PC-3 (cell line): ENCODE measurements around the gene CTAGE4. TPM values are rescaled to one million over a fixed set of nuclear protein-coding genes. Genes with fewer than 3 reads are reported as not detected.
"Not testable (repeated sequence)": the region's sequence is repeated elsewhere in the genome, so short reads cannot be mapped to it uniquely, and the experiment has no call there.

Experiments used
- ATAC-seq: fragments of 200-7000 bp; cut with Tn5 transposase; 2 replicates; pipeline ENCODE4 v1.9.1; 2020; ENCODE audit warnings: mild to moderate bottlenecking, moderate library complexity
- BruUV-seq: library from RNA; stranded (reverse); fragments of 400-500 nt; replicated peaks from 2 replicates; lab custom pipeline; 2021; lab: Mats Ljungman, UMichigan
- CTCF ChIA-PET: fragments of 300-600 bp; sonication (Branson Sonifier 250); formaldehyde crosslinking; loops from one replicate; lab custom pipeline; 2022; ENCODE audit warnings: antibody characterized with exemption; lab: Charles Lee
- POLR2A ChIA-PET: fragments of 300-600 bp; sonication (Branson Sonifier 250); formaldehyde crosslinking; loops from one replicate; lab custom pipeline; 2022; ENCODE audit warnings: antibody characterized with exemption; ENCODE audit not compliant: unreplicated experiment; lab: Charles Lee
- DNase-seq: peaks from one replicate; pipeline ENCODE4 v3.0.0-alpha.2; 2015
- H2AFZ ChIP-seq: fragments of 300-600 bp; sonication (generic); 2 replicates; pipeline ENCODE4 v1.6.0; 2016; ENCODE audit warnings: antibody characterized with exemption, low read length
- H3F3A ChIP-seq: fragments of 300-600 bp; sonication (generic); one replicate; pipeline ENCODE4 v1.6.0; 2017; ENCODE audit warnings: antibody characterized with exemption, low read length, control low read depth, mild to moderate bottlenecking; ENCODE audit not compliant: unreplicated experiment
- H3K27ac ChIP-seq: fragments of 300-600 bp; sonication (generic); 2 replicates; pipeline ENCODE4 v1.5.1; 2016; ENCODE audit warnings: mild to moderate bottlenecking, low read length
- H3K27me3 ChIP-seq: fragments of 300-600 bp; sonication (generic); 2 replicates; pipeline ENCODE4 v1.6.1; 2016; ENCODE audit warnings: low read length, mixed read lengths
- H3K36me3 ChIP-seq: fragments of 300-600 bp; sonication (generic); 2 replicates; pipeline ENCODE4 v1.6.1; 2016; ENCODE audit warnings: low read depth, mixed run types, low read length, mixed read lengths
- H3K4me1 ChIP-seq: fragments of 300-600 bp; sonication (generic); 2 replicates; pipeline ENCODE4 v1.5.1; 2016; ENCODE audit warnings: low read length; ENCODE audit not compliant: insufficient read depth
- H3K4me2 ChIP-seq: fragments of 300-600 bp; sonication (generic); 2 replicates; pipeline ENCODE4 v1.6.0; 2016; ENCODE audit warnings: low read length
- H3K4me3 ChIP-seq: fragments of 300-600 bp; sonication (generic); 2 replicates; pipeline ENCODE4 v1.5.1; 2016; ENCODE audit warnings: mild to moderate bottlenecking, low read length, mixed read lengths
- H3K79me2 ChIP-seq: fragments of 300-600 bp; sonication (generic); 2 replicates; pipeline ENCODE4 v1.6.1; 2017; ENCODE audit warnings: low read length, mixed read lengths
- H3K9ac ChIP-seq: fragments of 300-600 bp; sonication (generic); 2 replicates; pipeline ENCODE4 v1.6.0; 2016; ENCODE audit warnings: mild to moderate bottlenecking, low read length
- H3K9me2 ChIP-seq: fragments of 300-600 bp; sonication (generic); replicated peaks from 2 replicates; pipeline ENCODE4 v1.6.1; 2016; ENCODE audit warnings: mixed run types, low read length, mixed read lengths
- H3K9me3 ChIP-seq: fragments of 300-600 bp; sonication (generic); 2 replicates; pipeline ENCODE4 v1.6.1; 2016; ENCODE audit warnings: low read length, mixed read lengths
- H4K20me1 ChIP-seq: fragments of 300-600 bp; sonication (generic); 2 replicates; pipeline ENCODE4 v1.6.1; 2016; ENCODE audit warnings: low read length, mixed read lengths
- intact Hi-C: fragments of 100-400 bp; cut with micrococcal nuclease; formaldehyde crosslinking; loops from 2 replicates; pipeline ENCODE4 v1.9.0; 2023
- total RNA-seq: library from RNA; depleted of rRNA; stranded (reverse); fragments of >200 nt; gene quantifications from 2 replicates; pipeline ENCODE4 v1.2.3, GENCODE V29; 2014

Gene CTAGE4
- total RNA-seq, 1 experiment from 2014 or later = 1.4 TPM

GRCh38 chr7:144217200-144217599, 33.9 kb downstream of the CTAGE4 start:
- not testable (repeated sequence) for BruUV-seq

GRCh38 chr7:144218581-144218980, 35.3 kb downstream of the CTAGE4 start:
- DNase-seq, POLR2A ChIA-PET, intact Hi-C loops, H3K4me1 ChIP-seq, H3K36me3 ChIP-seq, H3K9me3 ChIP-seq, CTCF ChIA-PET, H3K79me2 ChIP-seq, H2AFZ ChIP-seq, H3F3A ChIP-seq, H3K27me3 ChIP-seq, H3K4me3 ChIP-seq, H4K20me1 ChIP-seq, H3K4me2 ChIP-seq, BruUV-seq, H3K9ac ChIP-seq, H3K9me2 ChIP-seq, H3K27ac ChIP-seq: not testable (repeated sequence)
- ATAC-seq = peak; percentile 7; the same call in 1 of the 2 replicates

More at GRCh38 chr7:144217200-144217599, 33.9 kb downstream of the CTAGE4 start:
- H3K4me3 ChIP-seq, intact Hi-C loops, H3K9me3 ChIP-seq, H3K36me3 ChIP-seq, H2AFZ ChIP-seq, ATAC-seq, H3K4me2 ChIP-seq, CTCF ChIA-PET, H3F3A ChIP-seq, H3K9me2 ChIP-seq, H4K20me1 ChIP-seq, H3K27ac ChIP-seq, H3K27me3 ChIP-seq, H3K79me2 ChIP-seq, H3K9ac ChIP-seq, H3K4me1 ChIP-seq, DNase-seq, POLR2A ChIA-PET: not testable (repeated sequence)

GRCh38 chr7:144219149-144219548, 35.9 kb downstream of the CTAGE4 start:
- intact Hi-C loops, H3K9me2 ChIP-seq, H3K4me2 ChIP-seq, H3F3A ChIP-seq, BruUV-seq, H3K27me3 ChIP-seq, H3K9ac ChIP-seq, H2AFZ ChIP-seq, H3K4me3 ChIP-seq, DNase-seq, H3K36me3 ChIP-seq, H3K4me1 ChIP-seq, H3K27ac ChIP-seq, CTCF ChIA-PET, POLR2A ChIA-PET, H3K79me2 ChIP-seq, H3K9me3 ChIP-seq, H4K20me1 ChIP-seq: not testable (repeated sequence)
- peak; percentile 64 for ATAC-seq

GRCh38 chr7:144220531-144220930, 37.3 kb downstream of the CTAGE4 start:
- H3K9me3 ChIP-seq, H3K4me1 ChIP-seq, H2AFZ ChIP-seq, CTCF ChIA-PET, H3K4me3 ChIP-seq, H3K9ac ChIP-seq, H3K9me2 ChIP-seq, H3K36me3 ChIP-seq, H3F3A ChIP-seq, H3K79me2 ChIP-seq, intact Hi-C loops, DNase-seq, POLR2A ChIA-PET, H3K27ac ChIP-seq, BruUV-seq, H3K27me3 ChIP-seq, H3K4me2 ChIP-seq, H4K20me1 ChIP-seq: not testable (repeated sequence)
- ATAC-seq = peak; percentile 75

- not testable (repeated sequence) for H3K79me2 ChIP-seq
These were observed 40.4 kb downstream of the CTAGE4 start for GRCh38 chr7:144223675-144224074.

GRCh38 chr7:144226866-144227265, 43.6 kb downstream of the CTAGE4 start:
- H3K36me3 ChIP-seq, H3K4me2 ChIP-seq, DNase-seq, H3K9ac ChIP-seq, H3K9me3 ChIP-seq, CTCF ChIA-PET, H3K79me2 ChIP-seq, BruUV-seq, intact Hi-C loops, H3K4me1 ChIP-seq, H3K27ac ChIP-seq, H3K27me3 ChIP-seq, H4K20me1 ChIP-seq, POLR2A ChIA-PET, H2AFZ ChIP-seq, H3F3A ChIP-seq, H3K9me2 ChIP-seq, ATAC-seq, H3K4me3 ChIP-seq: not testable (repeated sequence)

More at GRCh38 chr7:144223675-144224074, 40.4 kb downstream of the CTAGE4 start:
- H3K27ac ChIP-seq, intact Hi-C loops, H3K27me3 ChIP-seq, H2AFZ ChIP-seq, ATAC-seq, H3K9ac ChIP-seq, POLR2A ChIA-PET, DNase-seq, H3K4me1 ChIP-seq, CTCF ChIA-PET, H3K9me2 ChIP-seq, H3K9me3 ChIP-seq, BruUV-seq, H3K36me3 ChIP-seq, H3F3A ChIP-seq, H3K4me2 ChIP-seq, H4K20me1 ChIP-seq, H3K4me3 ChIP-seq: not testable (repeated sequence)

GRCh38 chr7:144228810-144229209, 45.5 kb downstream of the CTAGE4 start:
- BruUV-seq = not testable (repeated sequence)

More at GRCh38 chr7:144228810-144229209, 45.5 kb downstream of the CTAGE4 start:
- H3K4me1 ChIP-seq, H3K9me3 ChIP-seq, H3K79me2 ChIP-seq, intact Hi-C loops, H3K36me3 ChIP-seq, H2AFZ ChIP-seq, DNase-seq, H3K27ac ChIP-seq, POLR2A ChIA-PET, H3K4me3 ChIP-seq, H3K9me2 ChIP-seq, H3F3A ChIP-seq, H3K27me3 ChIP-seq, CTCF ChIA-PET, H3K4me2 ChIP-seq, H3K9ac ChIP-seq, ATAC-seq, H4K20me1 ChIP-seq: not testable (repeated sequence)
